HK-2 (cell line): Measurements from ENCODE around the gene LBR.
A peak's percentile ranks its signal among the peaks of the same experiment; 100 is the strongest.
"Not testable (repeated sequence)": the region's sequence is repeated elsewhere in the genome, so short reads cannot be mapped to it uniquely, and the experiment has no call there.

ENCODE experiments used
- DNase-seq: peaks from one replicate; pipeline ENCODE4 v3.0.0-alpha.2; 2018; ENCODE audit not compliant: unreplicated experiment

The LBR gene

DNA sequence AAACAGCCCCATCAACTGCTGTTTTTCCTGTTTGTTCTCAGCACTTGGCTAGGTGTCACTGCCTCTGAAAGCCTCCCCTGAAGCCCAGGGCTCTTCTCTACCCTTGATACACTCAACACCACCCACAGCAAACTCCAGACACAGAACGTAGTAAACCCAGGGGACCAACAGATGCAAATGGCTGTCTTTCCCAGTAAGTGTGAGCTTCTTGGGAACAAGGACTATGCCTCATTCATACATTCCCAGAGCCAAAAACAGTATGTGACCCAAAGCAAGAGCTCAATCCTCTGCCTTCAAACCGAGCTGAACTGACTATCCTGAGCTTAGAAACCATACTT lies 4.4 kb downstream of the LBR start:
- no peak for DNase-seq

- no peak for DNase-seq
Measured at GRCh38 chr1:225422795-225423517, 4.9 kb downstream of the LBR start.

DNA sequence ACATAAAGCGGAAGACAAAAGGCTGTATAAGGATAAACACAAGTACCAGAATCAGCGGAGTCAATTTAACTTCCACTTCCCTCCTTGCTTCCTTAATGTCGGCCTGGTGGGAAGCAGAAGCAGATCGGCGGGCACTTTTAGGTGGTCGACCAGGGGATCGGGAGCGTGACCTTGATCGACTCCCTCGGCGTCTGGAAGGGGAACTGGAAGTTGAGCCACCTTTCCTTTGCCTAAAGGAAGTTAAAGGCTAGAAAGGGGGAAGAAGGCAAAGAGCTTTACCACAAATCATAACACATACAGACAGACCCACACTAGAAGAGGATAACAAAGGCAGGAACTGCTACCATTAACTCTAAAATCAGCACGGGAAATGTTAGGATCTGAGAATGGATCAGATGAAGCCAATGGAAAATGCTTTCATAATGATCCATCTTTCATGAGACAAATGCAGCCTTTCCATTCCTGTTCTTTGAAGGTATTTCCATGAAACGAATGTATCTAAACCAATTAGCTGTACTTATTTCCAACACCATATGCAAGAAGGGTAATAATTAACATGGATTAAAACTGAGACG lies 5.7 kb downstream of the LBR start:
- no peak for DNase-seq

- no peak for DNase-seq
Measured at GRCh38 chr1:225418598-225418997, 9.2 kb downstream of the LBR start.

- no peak for DNase-seq
Measured at GRCh38 chr1:225418059-225418458, 9.8 kb downstream of the LBR start.

- DNase-seq, result no peak
Measured at GRCh38 chr1:225415967-225416745, 11.7 kb downstream of the LBR start.

GRCh38 chr1:225415307-225415706 lies 12.5 kb downstream of the LBR start:
- DNase-seq, result no peak

GRCh38 chr1:225413708-225414375 lies 14.0 kb downstream of the LBR start:
- no peak for DNase-seq

- no peak for DNase-seq
Measured at GRCh38 chr1:225412803-225413351, 15.0 kb downstream of the LBR start.

- DNase-seq, result no peak
Measured at GRCh38 chr1:225412321-225412720, 15.5 kb downstream of the LBR start.

DNA sequence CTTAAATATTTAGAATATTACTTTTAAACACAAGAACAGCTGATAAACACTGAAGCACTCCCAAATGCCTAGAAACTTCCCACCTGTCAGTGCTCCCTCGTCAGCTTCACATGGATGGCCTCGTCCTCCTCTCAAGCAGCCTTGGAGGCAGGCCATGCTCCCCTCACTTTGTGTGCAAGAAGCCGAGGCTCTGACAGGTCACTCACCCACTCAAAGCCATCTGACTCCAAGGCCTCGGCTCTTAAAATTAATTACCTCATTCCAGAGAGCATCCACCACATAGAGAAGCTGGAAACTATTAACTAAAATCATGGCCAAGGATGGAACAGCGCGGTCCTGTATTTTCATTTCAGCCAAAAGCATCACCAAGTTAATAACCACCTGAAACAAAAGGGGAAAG lies 17.8 kb downstream of the LBR start:
- DNase-seq, result no peak

DNA sequence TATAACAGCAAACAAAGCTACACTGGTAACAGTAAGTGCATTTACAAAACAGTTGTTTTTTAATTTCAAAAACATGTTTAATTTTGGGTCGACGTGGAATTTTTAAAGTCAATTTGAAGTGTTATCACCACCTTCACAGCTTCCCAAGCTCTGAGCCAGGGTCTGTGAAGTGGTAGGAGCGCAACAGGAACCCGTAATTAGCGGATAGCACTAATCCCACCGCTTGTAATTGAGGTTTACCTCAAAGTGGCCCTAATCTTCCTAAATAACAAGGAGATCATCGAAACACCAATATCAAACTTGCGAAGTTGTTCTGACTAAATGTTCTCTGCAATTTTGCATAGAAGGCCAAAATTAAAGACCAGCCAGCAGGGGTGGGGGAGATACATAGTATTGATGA lies 18.8 kb downstream of the LBR start:
- no peak for DNase-seq

GRCh38 chr1:225408249-225408648 lies 19.6 kb downstream of the LBR start:
- no peak for DNase-seq

DNA sequence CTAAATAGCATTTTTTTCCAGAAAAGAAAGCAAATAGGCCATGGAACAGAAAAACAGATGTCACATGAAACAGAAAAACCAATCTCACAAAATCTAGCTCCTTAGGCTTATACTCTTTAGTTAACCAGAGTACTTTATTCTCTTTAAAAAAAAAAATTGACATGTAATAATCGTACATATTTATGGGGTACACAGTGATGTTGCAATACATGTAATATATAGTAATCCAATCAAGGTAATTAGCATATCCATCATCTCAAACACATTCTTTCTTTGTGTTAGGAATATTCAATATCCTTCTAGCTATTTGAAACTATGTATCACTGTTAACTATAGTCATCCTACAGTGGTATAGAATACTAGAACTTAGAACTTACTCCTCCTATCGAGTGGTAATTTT lies 20.1 kb downstream of the LBR start:
- DNase-seq, result no peak

GRCh38 chr1:225406976-225407725 lies 20.7 kb downstream of the LBR start:
- DNase-seq, result no peak

GRCh38 chr1:225400968-225401367 lies 26.9 kb downstream of the LBR start:
- DNase-seq, result no peak

GRCh38 chr1:225396357-225396756 lies 31.5 kb downstream of the LBR start:
- no peak for DNase-seq

DNA sequence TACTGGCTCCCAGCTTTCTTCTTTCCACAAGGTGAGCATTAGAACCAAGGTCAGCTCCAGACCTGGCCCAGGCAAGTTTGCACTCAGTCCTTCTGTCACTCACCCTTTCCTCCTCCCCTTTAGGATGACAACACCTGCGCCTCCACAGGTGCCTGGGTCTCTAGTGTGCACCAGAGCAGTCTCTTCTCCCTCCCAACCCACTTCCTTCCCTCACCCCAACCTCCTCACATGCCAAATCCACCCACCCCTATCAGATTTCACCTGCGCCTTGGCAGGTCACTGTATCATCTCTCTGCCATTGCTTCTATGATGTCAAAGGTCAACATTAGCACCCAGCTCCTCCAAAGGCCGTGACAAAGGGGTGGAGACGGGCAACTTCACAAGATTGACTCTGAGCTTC lies 38.0 kb downstream of the LBR start:
- no peak for DNase-seq

DNA sequence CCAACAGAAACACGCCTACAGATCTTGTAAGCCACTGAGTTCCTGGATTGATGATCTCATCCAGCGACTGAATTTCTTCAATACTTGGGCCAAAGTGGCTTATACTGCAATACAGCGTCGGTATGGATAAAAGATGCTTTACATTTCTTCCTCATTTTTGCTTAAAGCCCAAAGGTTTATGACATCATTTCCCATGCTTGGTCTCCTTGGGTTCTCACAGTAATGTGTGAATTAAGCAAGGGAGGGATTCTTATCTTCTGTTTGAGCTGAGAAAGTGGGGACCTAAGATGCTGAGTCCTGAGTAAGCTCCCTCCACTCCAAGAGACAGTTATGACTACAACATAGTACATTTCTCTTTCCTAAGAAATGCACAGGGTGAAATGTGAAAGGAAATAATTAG lies 39.5 kb downstream of the LBR start:
- no peak for DNase-seq

DNA sequence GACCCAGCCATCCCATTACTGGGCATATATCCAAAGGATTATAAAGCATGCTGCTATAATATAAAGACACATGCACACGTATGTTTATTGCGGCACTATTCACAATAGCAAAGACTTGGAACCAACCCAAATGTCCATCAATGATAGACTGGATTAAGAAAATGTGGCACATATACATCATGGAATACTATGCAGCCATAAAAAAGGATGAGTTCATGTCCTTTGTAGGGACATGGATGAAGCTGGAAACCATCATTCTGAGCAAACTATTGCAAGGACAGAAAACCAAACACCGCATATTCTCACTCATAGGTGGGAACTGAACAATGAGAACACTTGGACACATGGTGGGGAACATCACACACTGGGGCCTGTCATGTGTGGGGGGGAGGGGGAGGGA lies 41.0 kb downstream of the LBR start:
- DNase-seq, result not testable (repeated sequence)

- DNase-seq, result no peak
Measured at GRCh38 chr1:225380691-225381090, 47.1 kb downstream of the LBR start.

- peak; percentile 13 for DNase-seq
Measured at GRCh38 chr1:225378880-225379279, 49.0 kb downstream of the LBR start.
